ENCODE results near the gene PDZD2.

PDZD2 gene

GRCh38 chr5:31941151-31941755 is 302.3 kb downstream of the PDZD2 start:
- TF ChIP-seq POLR2AphosphoS5 (IDR thresholded peaks at IDR 0.05; ENCODE audit: low read depth) (no peak), GABPA (IDR thresholded peaks at IDR 0.05; ENCODE audit: low read depth) (no peak), REST (IDR thresholded peaks at IDR 0.05; ENCODE audit: insufficient replicate concordance, low read depth) (no peak), SPI1 (IDR thresholded peaks at IDR 0.05; ENCODE audit: borderline replicate concordance, low read depth) (no peak), CTCF (IDR thresholded peaks at IDR 0.05; ENCODE audit: insufficient read depth, low read length) (no peak)
- peaks cover 4% of the 10 kb centered on the region for H3K27me3 ChIP-seq (ENCODE audit: insufficient read depth, poor library complexity, severe bottlenecking)
- no peak for DNase-seq (ENCODE audit: low read depth in 1 of 2, low spot score in 1 of 2)
- H3K27ac ChIP-seq (replicated peaks): no peak overlapping the region
- no peak overlapping the region for H3K4me3 ChIP-seq (replicated peaks; ENCODE audit: insufficient read depth, low read length)

GRCh38 chr5:31942546-31942945 is 303.6 kb downstream of the PDZD2 start:
- Histone ChIP-seq H3K27ac (replicated peaks) (no peak overlapping the region), H3K4me3 (replicated peaks; ENCODE audit: insufficient read depth, low read length) (no peak overlapping the region), H3K27me3 (ENCODE audit: insufficient read depth, poor library complexity, severe bottlenecking) (peaks cover 4% of the 10 kb centered on the region)
- DNase-seq (ENCODE audit: low read depth in 1 of 2, low spot score in 1 of 2): no peak
- TF ChIP-seq GABPA (IDR thresholded peaks at IDR 0.05; ENCODE audit: low read depth): no peak
- TF ChIP-seq REST (IDR thresholded peaks at IDR 0.05; ENCODE audit: insufficient replicate concordance, low read depth): no peak
- no peak for TF ChIP-seq SPI1 (IDR thresholded peaks at IDR 0.05; ENCODE audit: borderline replicate concordance, low read depth)
- TF ChIP-seq POLR2AphosphoS5 (IDR thresholded peaks at IDR 0.05; ENCODE audit: low read depth): no peak
- no peak for TF ChIP-seq CTCF (IDR thresholded peaks at IDR 0.05; ENCODE audit: insufficient read depth, low read length)

GRCh38 chr5:31944684-31945445 is 305.9 kb downstream of the PDZD2 start:
- H3K4me3 ChIP-seq (replicated peaks; ENCODE audit: insufficient read depth, low read length): no peak overlapping the region
- H3K27ac ChIP-seq (replicated peaks): no peak overlapping the region
- TF ChIP-seq POLR2AphosphoS5 (IDR thresholded peaks at IDR 0.05; ENCODE audit: low read depth): no peak
- no peak for TF ChIP-seq CTCF (IDR thresholded peaks at IDR 0.05; ENCODE audit: insufficient read depth, low read length)
- no peak for TF ChIP-seq SPI1 (IDR thresholded peaks at IDR 0.05; ENCODE audit: borderline replicate concordance, low read depth)
- no peak for TF ChIP-seq GABPA (IDR thresholded peaks at IDR 0.05; ENCODE audit: low read depth)
- TF ChIP-seq REST (IDR thresholded peaks at IDR 0.05; ENCODE audit: insufficient replicate concordance, low read depth): no peak
- peaks cover 4% of the 10 kb centered on the region for H3K27me3 ChIP-seq (ENCODE audit: insufficient read depth, poor library complexity, severe bottlenecking)
- no peak for DNase-seq (ENCODE audit: low read depth in 1 of 2, low spot score in 1 of 2)

All from HL-60 (cell line).